Fibroblast of skin of abdomen (primary cell): Measurements from ENCODE around the gene CENPB.
"Not testable (repeated sequence)": the region's sequence is repeated elsewhere in the genome, so short reads cannot be mapped to it uniquely, and the experiment has no call there.

Experiments
- DNase-seq: peaks from one replicate; pipeline ENCODE4 v3.0.0-alpha.2; 2013

CENPB gene

GRCh38 chr20:3811467-3812258 lies 25.1 kb upstream of the CENPB start:
- peak; percentile 99 for DNase-seq

GRCh38 chr20:3808544-3808943 lies 22.0 kb upstream of the CENPB start:
- DNase-seq = no peak

GRCh38 chr20:3804781-3805180 lies 18.2 kb upstream of the CENPB start:
- no peak for DNase-seq

- no peak for DNase-seq
Measured at GRCh38 chr20:3804254-3804751, 17.8 kb upstream of the CENPB start.

- DNase-seq = no peak
Measured at GRCh38 chr20:3803854-3804253, 17.3 kb upstream of the CENPB start.

GRCh38 chr20:3803289-3803688 lies 16.7 kb upstream of the CENPB start:
- DNase-seq = no peak

GRCh38 chr20:3802524-3803239 lies 16.1 kb upstream of the CENPB start:
- no peak for DNase-seq

GRCh38 chr20:3801846-3802245 lies 15.3 kb upstream of the CENPB start:
- no peak for DNase-seq

GRCh38 chr20:3801299-3801698 lies 14.8 kb upstream of the CENPB start:
- no peak for DNase-seq

GRCh38 chr20:3800878-3801260 lies 14.3 kb upstream of the CENPB start:
- DNase-seq = no peak

GRCh38 chr20:3800256-3800877 lies 13.8 kb upstream of the CENPB start:
- DNase-seq = no peak

- no peak for DNase-seq
Measured at GRCh38 chr20:3798908-3799248, 12.3 kb upstream of the CENPB start.

- DNase-seq = no peak
Measured at GRCh38 chr20:3798373-3798768, 11.8 kb upstream of the CENPB start.

- DNase-seq = no peak
Measured at GRCh38 chr20:3797592-3798372, 11.2 kb upstream of the CENPB start.

GRCh38 chr20:3797226-3797545 lies 10.6 kb upstream of the CENPB start:
- DNase-seq = no peak

GRCh38 chr20:3796477-3797225 lies 10.1 kb upstream of the CENPB start:
- no peak for DNase-seq

GRCh38 chr20:3795511-3796468 lies 9.2 kb upstream of the CENPB start, which contains the start of gene CDC25B:
TSS of gene CDC25B (plus strand) at chr20:3796310. CDS start at chr20:3796532, 222 bp downstream.
- DNase-seq = peak; percentile 90

GRCh38 chr20:3794701-3795420 lies 8.3 kb upstream of the CENPB start:
- DNase-seq = no peak

- not testable (repeated sequence) for DNase-seq
Measured at GRCh38 chr20:3794168-3794567, 7.6 kb upstream of the CENPB start.

GRCh38 chr20:3789201-3789600 lies 2.7 kb upstream of the CENPB start:
- not testable (repeated sequence) for DNase-seq
